Neural cell (in vitro differentiated cells): Measurements from ENCODE around the gene CTCF. TPM values are rescaled to one million over a fixed set of nuclear protein-coding genes. Genes with fewer than 3 reads are reported as not detected.

ENCODE experiments used
- H2AFZ ChIP-seq: fragments of 200-600, 300-800 bp; sonication (generic), shearing (Covaris generic); 2 replicates; pipeline ENCODE4 v1.6.0; 2014; ENCODE audit warnings: low read depth, mild to moderate bottlenecking, antibody characterized with exemption, low read length, moderate library complexity
- H3F3A ChIP-seq: fragments of 200-600 bp; shearing (Covaris generic); 2 replicates; pipeline ENCODE4 v1.6.1; 2016; ENCODE audit warnings: mild to moderate bottlenecking, moderate library complexity, mixed read lengths, antibody characterized with exemption, low read length; ENCODE audit not compliant: insufficient read depth, poor library complexity, severe bottlenecking
- H3K27ac ChIP-seq: fragments of 200-600, 300-800 bp; sonication (generic), shearing (Covaris generic); 2 replicates; pipeline ENCODE4 v1.5.1; 2014; ENCODE audit warnings: mild to moderate bottlenecking, low read length, moderate library complexity
- H3K27me3 ChIP-seq: fragments of 300-800, 200-600 bp; sonication (generic), shearing (Covaris generic); 2 replicates; pipeline ENCODE4 v1.6.0; 2014; ENCODE audit warnings: mild to moderate bottlenecking, low read depth, low read length, moderate library complexity; ENCODE audit not compliant: insufficient read depth
- H3K36me3 ChIP-seq: fragments of 300-800, 200-600 bp; sonication (generic), shearing (Covaris generic); 2 replicates; pipeline ENCODE4 v1.5.1; 2014; ENCODE audit warnings: mild to moderate bottlenecking, antibody characterized with exemption, low read length, moderate library complexity; ENCODE audit not compliant: insufficient read depth
- H3K4me2 ChIP-seq: fragments of 300-800, 200-600 bp; sonication (generic), shearing (Covaris generic); 2 replicates; pipeline ENCODE4 v1.6.0; 2014; ENCODE audit warnings: mild to moderate bottlenecking, low read length
- H3K4me3 ChIP-seq: fragments of 300-800, 200-600 bp; sonication (generic), shearing (Covaris generic); 2 replicates; pipeline ENCODE4 v1.5.1; 2014; ENCODE audit warnings: mild to moderate bottlenecking, low read length, moderate library complexity
- H3K79me2 ChIP-seq: fragments of 200-600 bp; shearing (Covaris generic); replicated peaks from 2 replicates; pipeline ENCODE4 v1.6.0; 2014; ENCODE audit warnings: mild to moderate bottlenecking, low read length, moderate library complexity; ENCODE audit not compliant: insufficient read depth
- H3K9ac ChIP-seq: fragments of 300-800, 200-600 bp; sonication (generic), shearing (Covaris generic); 2 replicates; pipeline ENCODE4 v1.6.1; 2016; ENCODE audit warnings: mild to moderate bottlenecking, low read length, mixed read lengths
- H3K9me2 ChIP-seq: fragments of 200-600 bp; shearing (Covaris generic); 2 replicates; pipeline ENCODE4 v1.6.1; 2016; ENCODE audit warnings: mild to moderate bottlenecking, low read length, mixed read lengths; ENCODE audit not compliant: insufficient read depth
- H3K9me3 ChIP-seq: fragments of 200-600, 300-800 bp; sonication (generic), shearing (Covaris generic); 2 replicates; pipeline ENCODE4 v1.6.1; 2016; ENCODE audit warnings: mild to moderate bottlenecking, mixed run types, low read length, moderate library complexity, mixed read lengths
- H4K20me1 ChIP-seq: fragments of 200-600 bp; shearing (Covaris generic); 2 replicates; pipeline ENCODE4 v1.6.1; 2016; ENCODE audit warnings: mild to moderate bottlenecking, mixed run types; ENCODE audit not compliant: insufficient read depth
- CTCF ChIP-seq: fragments of 450-650 bp; IDR thresholded peaks from 2 replicates; pipeline ENCODE4 v1.5.1; 2014; ENCODE audit warnings: antibody characterized with exemption, mild to moderate bottlenecking, moderate library complexity; ENCODE audit not compliant: poor library complexity, severe bottlenecking
- EP300 ChIP-seq: fragments of 450-650 bp; conservative IDR thresholded peaks from 2 replicates; pipeline ENCODE4 v1.6.1; 2014; ENCODE audit warnings: antibody characterized with exemption, mild to moderate bottlenecking, moderate library complexity; ENCODE audit not compliant: poor library complexity, severe bottlenecking
- EZH2 ChIP-seq: fragments of 200-600, 300-800 bp; shearing (Covaris generic), sonication (generic); IDR thresholded peaks from 2 replicates; pipeline ENCODE4 v1.6.1; 2014; ENCODE audit warnings: antibody characterized with exemption, low read length, borderline replicate concordance, mild to moderate bottlenecking; ENCODE audit not compliant: insufficient read depth, poor library complexity, severe bottlenecking
- MXI1 ChIP-seq: fragments of 450-650 bp; conservative IDR thresholded peaks from 2 replicates; pipeline ENCODE4 v1.6.1; 2014; ENCODE audit warnings: antibody characterized with exemption, mild to moderate bottlenecking; ENCODE audit not compliant: poor library complexity, severe bottlenecking
- POLR2AphosphoS5 ChIP-seq: IDR thresholded peaks from 2 replicates; pipeline ENCODE4 v1.6.1; 2012
- RAD21 ChIP-seq: fragments of 450-650 bp; conservative IDR thresholded peaks from 2 replicates; pipeline ENCODE4 v1.6.1; 2014; ENCODE audit warnings: antibody characterized with exemption, mild to moderate bottlenecking, moderate library complexity
- SMC3 ChIP-seq: fragments of 450-650 bp; conservative IDR thresholded peaks from 2 replicates; pipeline ENCODE4 v1.6.1; 2014; ENCODE audit warnings: antibody characterized with exemption, mild to moderate bottlenecking, moderate library complexity; ENCODE audit not compliant: poor library complexity
- TAF1 ChIP-seq: IDR thresholded peaks from 2 replicates; pipeline ENCODE4 v1.6.1; 2012; ENCODE audit warnings: low read depth
- polyA plus RNA-seq: library from polyadenylated mRNA; depleted of rRNA; stranded (reverse); fragments of >200 nt; gene quantifications from 2 replicates; pipeline ENCODE4 v1.2.3, GENCODE V29; 2014
- TF ChIP-seq, protein P1 (sequence below): IDR thresholded peaks from 2 replicates; pipeline ENCODE4 v1.6.1; 2012; ENCODE audit warnings: borderline replicate concordance

CTCF gene
- polyA plus RNA-seq, 1 donor from 2014 or later = 42.8 TPM

- Histone ChIP-seq H3K27ac (no peak overlapping the region), H3K79me2 (peaks cover 25% of the 10 kb centered on the region), H3K9ac (no peak overlapping the region), H3F3A (no peaks in the 10 kb centered on the region), H4K20me1 (no peaks in the 10 kb centered on the region), H3K9me3 (no peaks in the 10 kb centered on the region), H3K4me3 (no peak overlapping the region), H3K4me2 (no peak overlapping the region), H2AFZ (no peak overlapping the region), H3K27me3 (no peaks in the 10 kb centered on the region), H3K9me2 (no peaks in the 10 kb centered on the region), H3K36me3 (no peaks in the 10 kb centered on the region)
- TF ChIP-seq POLR2AphosphoS5 (no peak), CTCF (no peak), MXI1 (no peak), EZH2 (no peak), TAF1 (no peak), SMC3 (no peak), EP300 (no peak), RAD21 (no peak)
- TF ChIP-seq, protein P1, sequence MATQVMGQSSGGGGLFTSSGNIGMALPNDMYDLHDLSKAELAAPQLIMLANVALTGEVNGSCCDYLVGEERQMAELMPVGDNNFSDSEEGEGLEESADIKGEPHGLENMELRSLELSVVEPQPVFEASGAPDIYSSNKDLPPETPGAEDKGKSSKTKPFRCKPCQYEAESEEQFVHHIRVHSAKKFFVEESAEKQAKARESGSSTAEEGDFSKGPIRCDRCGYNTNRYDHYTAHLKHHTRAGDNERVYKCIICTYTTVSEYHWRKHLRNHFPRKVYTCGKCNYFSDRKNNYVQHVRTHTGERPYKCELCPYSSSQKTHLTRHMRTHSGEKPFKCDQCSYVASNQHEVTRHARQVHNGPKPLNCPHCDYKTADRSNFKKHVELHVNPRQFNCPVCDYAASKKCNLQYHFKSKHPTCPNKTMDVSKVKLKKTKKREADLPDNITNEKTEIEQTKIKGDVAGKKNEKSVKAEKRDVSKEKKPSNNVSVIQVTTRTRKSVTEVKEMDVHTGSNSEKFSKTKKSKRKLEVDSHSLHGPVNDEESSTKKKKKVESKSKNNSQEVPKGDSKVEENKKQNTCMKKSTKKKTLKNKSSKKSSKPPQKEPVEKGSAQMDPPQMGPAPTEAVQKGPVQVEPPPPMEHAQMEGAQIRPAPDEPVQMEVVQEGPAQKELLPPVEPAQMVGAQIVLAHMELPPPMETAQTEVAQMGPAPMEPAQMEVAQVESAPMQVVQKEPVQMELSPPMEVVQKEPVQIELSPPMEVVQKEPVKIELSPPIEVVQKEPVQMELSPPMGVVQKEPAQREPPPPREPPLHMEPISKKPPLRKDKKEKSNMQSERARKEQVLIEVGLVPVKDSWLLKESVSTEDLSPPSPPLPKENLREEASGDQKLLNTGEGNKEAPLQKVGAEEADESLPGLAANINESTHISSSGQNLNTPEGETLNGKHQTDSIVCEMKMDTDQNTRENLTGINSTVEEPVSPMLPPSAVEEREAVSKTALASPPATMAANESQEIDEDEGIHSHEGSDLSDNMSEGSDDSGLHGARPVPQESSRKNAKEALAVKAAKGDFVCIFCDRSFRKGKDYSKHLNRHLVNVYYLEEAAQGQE = no peak
Measured at GRCh38 chr16:67580202-67580601, 17.9 kb downstream of the CTCF start.

GRCh38 chr16:67593288-67593687, 31.0 kb downstream of the CTCF start:
- no peak overlapping the region for H2AFZ ChIP-seq
- H3K79me2 ChIP-seq = peaks cover 34% of the 10 kb centered on the region
- H3K4me3 ChIP-seq = no peak overlapping the region
- no peaks in the 10 kb centered on the region for H3K9me2 ChIP-seq
- H4K20me1 ChIP-seq = no peaks in the 10 kb centered on the region
- H3K27ac ChIP-seq = no peak overlapping the region
- no peaks in the 10 kb centered on the region for H3F3A ChIP-seq
- H3K27me3 ChIP-seq = no peaks in the 10 kb centered on the region
- no peaks in the 10 kb centered on the region for H3K9me3 ChIP-seq
- no peak for TF ChIP-seq EZH2
- TF ChIP-seq TAF1 = no peak
- TF ChIP-seq, protein P1 = no peak
- TF ChIP-seq EP300 = no peak
- no peak for TF ChIP-seq RAD21
- no peak for TF ChIP-seq SMC3
- no peak for TF ChIP-seq POLR2AphosphoS5
- no peak for TF ChIP-seq CTCF
- H3K9ac ChIP-seq = no peak overlapping the region
- no peak overlapping the region for H3K4me2 ChIP-seq
- no peaks in the 10 kb centered on the region for H3K36me3 ChIP-seq
